Panc1 (cell line): ENCODE measurements around the gene MYRF.

Experiments used
- CTCF ChIP-seq: fragments of 450-650 bp; IDR thresholded peaks from 2 replicates; pipeline ENCODE4 v1.5.1; 2017; ENCODE audit warnings: mild to moderate bottlenecking
- POLR2AphosphoS5 ChIP-seq: IDR thresholded peaks from 2 replicates; pipeline ENCODE4 v1.6.1; 2012; ENCODE audit warnings: mild to moderate bottlenecking, low read depth, low read length, moderate library complexity
- REST ChIP-seq, 2 experiments: IDR thresholded peaks; 2 replicates each; pipeline ENCODE4 v1.6.1; 2011 to 2012; ENCODE audit warnings: low read depth in 2 of 2, control low read depth in 1 of 2, low read length in 1 of 2, mild to moderate bottlenecking in 1 of 2, moderate library complexity in 1 of 2; ENCODE audit not compliant: insufficient read depth in 1 of 2
- SIN3A ChIP-seq: IDR thresholded peaks from 2 replicates; pipeline ENCODE4 v1.6.1; 2012; ENCODE audit warnings: low read depth, mild to moderate bottlenecking, low read length, moderate library complexity, borderline replicate concordance; ENCODE audit not compliant: insufficient read depth
- TCF7L2 ChIP-seq: IDR thresholded peaks from 2 replicates; pipeline ENCODE4 v1.6.1; 2011; ENCODE audit warnings: mild to moderate bottlenecking, low read depth, low read length, inconsistent platforms

- TF ChIP-seq CTCF (no peak), REST (IDR thresholded peaks at IDR 0.05; ENCODE audit: insufficient read depth in 1 of 2, low read depth in 2 of 2, low read length in 1 of 2) (no peak), TCF7L2 (no peak), POLR2AphosphoS5 (no peak), SIN3A (no peak)
Observed at GRCh38 chr11:61744181-61744580, 8.3 kb upstream of the MYRF start.
